Natural killer cell treated with Interleukin-12 subunit alpha and Interleukin-12 subunit beta and Interleukin-15 and Interleukin-18, amount 100 ng/mL, for 72 hours (primary cell): ENCODE measurements around the gene VAPA. TPM values are rescaled to one million over a fixed set of nuclear protein-coding genes. Genes with fewer than 3 reads are reported as not detected.
"Not testable (repeated sequence)": the region's sequence is repeated elsewhere in the genome, so short reads cannot be mapped to it uniquely, and the experiment has no call there.

Source experiments
- ATAC-seq, 2 donors: fragments of 150-1000 bp; cut with Tn5 transposase in 1 of 2; sonication (Bioruptor Pico), chemical (Tn5 transposase) in 1 of 2; 2 replicates each; pipeline ENCODE4 v1.10.0; 2021
- DNase-seq: peaks from one replicate; pipeline ENCODE4 v3.0.0; 2022; ENCODE audit warnings: low spot score
- H3K27ac Mint-ChIP-seq, 2 donors: 1 replicate in 1 of 2; 2 replicates in 1 of 2; pipeline ENCODE4 v1.8.0; 2022; ENCODE audit warnings: mixed read lengths in 2 of 2, mild to moderate bottlenecking in 1 of 2, moderate library complexity in 1 of 2
- H3K27me3 Mint-ChIP-seq, 2 donors: 1 replicate in 1 of 2; 2 replicates in 1 of 2; pipeline ENCODE4 v1.8.0; 2022; ENCODE audit warnings: mixed read lengths in 2 of 2
- H3K36me3 Mint-ChIP-seq: one replicate; pipeline ENCODE4 v1.8.0; 2022; ENCODE audit warnings: mixed read lengths
- H3K4me1 Mint-ChIP-seq, 2 donors: 1 replicate in 1 of 2; 2 replicates in 1 of 2; pipeline ENCODE4 v1.8.0; 2022; ENCODE audit warnings: low read depth in 2 of 2, mixed read lengths in 2 of 2, mild to moderate bottlenecking in 1 of 2
- H3K4me3 Mint-ChIP-seq: one replicate; pipeline ENCODE4 v1.8.0; 2022; ENCODE audit warnings: mixed read lengths
- H3K9me3 Mint-ChIP-seq: 2 replicates; pipeline ENCODE4 v1.8.0; 2022; ENCODE audit warnings: mixed read lengths
- total RNA-seq, 2 donors: library from RNA; stranded (reverse); gene quantifications; one replicate each; pipeline ENCODE4 v1.2.3, GENCODE V29; 2022

The VAPA gene
- total RNA-seq, 2 donors from 2014 or later, result 146 to 153 TPM

DNA sequence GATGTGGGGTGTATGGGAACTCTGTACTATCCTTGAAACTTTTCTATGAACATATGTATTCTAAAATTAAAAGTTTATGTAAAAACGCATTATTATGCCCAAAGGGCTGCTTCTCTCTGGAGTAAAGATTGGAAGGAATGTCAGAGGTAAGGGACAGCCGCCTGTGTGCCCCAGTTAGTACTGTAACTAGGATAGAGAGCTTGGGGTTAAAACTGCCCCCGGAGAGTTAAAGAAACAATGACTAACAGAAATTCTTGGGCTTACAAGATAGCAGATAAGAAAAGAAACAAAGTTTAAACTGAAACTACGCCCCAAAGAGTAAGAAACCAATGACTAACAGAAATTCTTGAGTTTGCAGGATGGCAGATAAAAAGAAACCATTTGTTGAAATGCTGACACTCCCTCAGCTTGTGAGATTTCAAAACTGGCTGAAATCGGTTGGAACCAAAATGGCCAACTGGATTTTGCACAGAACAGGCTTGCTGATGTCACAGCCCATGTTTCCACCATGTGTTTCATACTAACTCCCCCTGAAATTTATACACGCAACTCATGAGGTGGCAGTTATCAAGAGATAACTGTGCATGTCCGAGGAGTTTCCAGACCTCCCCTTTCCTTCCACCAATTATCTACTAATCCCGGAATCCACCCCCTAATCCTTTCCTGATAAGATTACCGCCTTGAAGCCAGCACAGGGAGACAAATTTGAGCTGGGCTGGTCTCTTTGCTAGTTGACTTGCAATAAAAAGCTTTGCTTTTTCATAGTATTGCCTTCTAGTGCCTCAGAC is 36.8 kb upstream of the VAPA start:
- no peak overlapping the region for H3K4me3 Mint-ChIP-seq
- no peaks in the 10 kb centered on the region for H3K9me3 Mint-ChIP-seq
- H3K27ac Mint-ChIP-seq, result no peak overlapping the region
- DNase-seq (no peak), ATAC-seq (peak in 1 of 2 donors; percentile 43)
- peaks cover 8 to 18% of the 10 kb centered on the region in 2 donors for H3K27me3 Mint-ChIP-seq
- H3K4me1 Mint-ChIP-seq, result no peaks in the 10 kb centered on the region
- H3K36me3 Mint-ChIP-seq, result no peaks in the 10 kb centered on the region

DNA sequence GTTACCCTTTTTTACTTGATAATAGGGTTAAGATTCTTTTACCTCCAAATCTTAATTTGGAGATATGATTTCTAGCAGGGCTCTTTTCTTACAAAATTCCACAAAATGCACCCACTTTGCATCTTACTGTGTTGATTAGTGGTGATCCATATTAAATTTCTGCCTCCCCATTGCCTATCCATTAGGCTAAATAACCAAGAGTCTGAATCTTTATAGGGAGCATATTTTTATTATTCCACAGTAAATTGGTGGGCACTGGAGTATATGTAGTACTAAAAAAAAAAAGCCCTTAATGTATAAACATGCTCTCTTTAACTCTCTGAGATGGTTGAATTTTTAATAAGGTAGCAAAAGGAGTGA is 36.2 kb upstream of the VAPA start:
- DNase-seq (no peak), ATAC-seq (no peak)
- H3K4me3 Mint-ChIP-seq, result no peak overlapping the region
- H3K27me3 Mint-ChIP-seq, result peaks cover 8 to 18% of the 10 kb centered on the region in 2 donors
- no peaks in the 10 kb centered on the region for H3K9me3 Mint-ChIP-seq
- no peak overlapping the region for H3K27ac Mint-ChIP-seq
- no peaks in the 10 kb centered on the region for H3K36me3 Mint-ChIP-seq
- H3K4me1 Mint-ChIP-seq, result no peaks in the 10 kb centered on the region

DNA sequence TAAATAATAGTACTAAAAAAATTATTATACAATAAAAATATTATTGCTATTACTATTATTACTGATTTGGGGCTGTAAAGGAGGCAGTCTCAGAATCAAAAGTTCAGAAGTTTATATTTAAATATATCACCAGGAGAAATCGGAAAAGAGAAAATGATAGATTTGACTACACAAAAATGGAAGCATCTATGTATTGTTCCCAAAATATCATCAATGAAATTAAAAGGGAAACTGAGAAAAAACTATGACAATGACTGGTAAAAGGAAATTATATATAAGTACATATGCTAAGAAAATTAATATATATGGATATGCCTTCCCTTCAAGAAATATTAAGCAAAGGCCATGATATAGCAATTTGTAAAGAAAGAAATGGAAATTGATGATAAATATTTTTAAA is 35.7 kb upstream of the VAPA start:
- H3K4me3 Mint-ChIP-seq, result no peak overlapping the region
- no peaks in the 10 kb centered on the region for H3K36me3 Mint-ChIP-seq
- DNase-seq, result no peak
- ATAC-seq, result no peak
- no peaks in the 10 kb centered on the region for H3K9me3 Mint-ChIP-seq
- H3K27ac Mint-ChIP-seq, result no peak overlapping the region
- H3K27me3 Mint-ChIP-seq, result peaks cover 8 to 18% of the 10 kb centered on the region in 2 donors
- H3K4me1 Mint-ChIP-seq, result no peaks in the 10 kb centered on the region

DNA sequence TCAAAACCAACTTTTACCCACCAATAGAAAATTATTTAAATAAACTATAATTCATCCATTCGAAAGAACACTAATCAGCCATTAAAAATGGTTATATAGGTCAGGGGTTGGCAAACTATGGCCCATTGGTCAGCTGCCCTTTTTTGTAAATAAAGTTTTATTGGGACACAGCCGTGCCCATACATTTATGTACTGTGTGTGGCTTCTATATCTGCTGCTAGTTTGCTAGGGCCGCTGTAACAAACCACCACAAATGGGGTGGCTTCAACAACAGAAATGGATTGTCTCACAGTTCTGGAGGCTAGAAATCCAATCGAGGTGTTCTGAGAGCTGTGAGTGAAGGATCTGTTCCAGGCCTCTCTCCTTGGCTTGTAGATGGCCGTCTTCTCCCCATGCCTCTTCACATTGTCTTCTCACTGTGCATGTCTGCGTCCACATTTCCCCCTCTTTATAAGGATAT is 35.0 kb upstream of the VAPA start:
- ATAC-seq, result no peak
- H3K4me1 Mint-ChIP-seq, result no peaks in the 10 kb centered on the region
- H3K36me3 Mint-ChIP-seq, result no peaks in the 10 kb centered on the region
- no peak overlapping the region for H3K4me3 Mint-ChIP-seq
- no peak for DNase-seq
- H3K9me3 Mint-ChIP-seq, result no peaks in the 10 kb centered on the region
- H3K27ac Mint-ChIP-seq, result no peak overlapping the region
- peaks cover 8 to 18% of the 10 kb centered on the region in 2 donors for H3K27me3 Mint-ChIP-seq

DNA sequence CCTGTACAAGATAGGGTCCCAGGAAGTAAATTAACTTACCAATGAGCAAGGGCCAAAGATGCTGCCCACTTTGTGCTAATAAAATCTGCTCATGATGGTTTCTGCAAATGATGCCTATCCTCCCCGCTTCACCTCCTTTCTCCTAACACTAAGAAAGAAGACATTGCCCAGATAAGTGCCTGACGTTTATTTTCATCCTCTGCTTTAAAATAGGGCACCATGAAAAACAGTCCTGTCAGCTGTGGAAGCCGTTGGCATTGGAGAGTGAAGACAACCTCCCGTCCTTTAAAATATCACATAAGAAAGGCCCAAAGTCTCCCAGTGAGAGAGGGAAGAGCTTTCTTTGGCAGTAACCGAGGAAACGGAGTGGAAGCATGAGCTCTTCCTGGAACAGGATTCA is 29.7 kb upstream of the VAPA start:
- DNase-seq (no peak), ATAC-seq (no peak)
- Mint-ChIP-seq H3K4me3 (no peak overlapping the region), H3K9me3 (no peaks in the 10 kb centered on the region), H3K36me3 (no peaks in the 10 kb centered on the region), H3K4me1 (no peaks in the 10 kb centered on the region), H3K27ac (no peak overlapping the region), H3K27me3 (peaks cover 2 to 7% of the 10 kb centered on the region in 2 donors)

DNA sequence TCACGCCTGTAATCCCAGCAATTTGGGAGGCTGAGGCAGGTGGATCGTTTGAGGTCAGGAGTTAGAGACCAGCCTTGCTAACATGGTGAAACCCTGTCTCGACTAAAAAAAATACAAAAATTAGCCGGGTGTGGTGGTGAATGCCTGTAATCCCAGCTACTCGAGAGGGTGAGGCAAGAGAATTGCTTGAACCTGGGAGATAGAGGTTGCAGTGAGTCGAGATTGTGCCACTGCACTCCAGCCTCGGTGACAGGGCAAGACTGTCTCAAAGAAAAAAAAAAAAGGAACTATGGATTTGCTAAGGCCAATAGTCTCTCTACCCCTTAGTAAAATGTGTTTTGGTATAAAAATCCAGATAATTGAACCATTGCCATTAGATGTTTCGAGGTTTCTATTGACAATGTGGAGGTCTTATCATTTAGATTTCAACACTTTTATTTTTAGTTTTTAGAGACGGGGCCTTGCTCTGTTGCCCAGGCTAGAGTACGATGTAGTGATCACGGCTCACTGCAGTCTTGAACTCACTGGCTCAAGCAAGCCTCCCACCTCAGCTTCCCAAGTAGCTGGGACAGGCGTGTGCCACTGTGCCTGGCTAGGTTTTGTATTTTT is 29.2 kb upstream of the VAPA start:
- Mint-ChIP-seq H3K4me1 (no peaks in the 10 kb centered on the region), H3K36me3 (no peaks in the 10 kb centered on the region), H3K4me3 (no peak overlapping the region), H3K9me3 (no peaks in the 10 kb centered on the region), H3K27ac (no peak overlapping the region), H3K27me3 (peaks cover 2 to 7% of the 10 kb centered on the region in 2 donors)
- DNase-seq (no peak), ATAC-seq (no peak)

DNA sequence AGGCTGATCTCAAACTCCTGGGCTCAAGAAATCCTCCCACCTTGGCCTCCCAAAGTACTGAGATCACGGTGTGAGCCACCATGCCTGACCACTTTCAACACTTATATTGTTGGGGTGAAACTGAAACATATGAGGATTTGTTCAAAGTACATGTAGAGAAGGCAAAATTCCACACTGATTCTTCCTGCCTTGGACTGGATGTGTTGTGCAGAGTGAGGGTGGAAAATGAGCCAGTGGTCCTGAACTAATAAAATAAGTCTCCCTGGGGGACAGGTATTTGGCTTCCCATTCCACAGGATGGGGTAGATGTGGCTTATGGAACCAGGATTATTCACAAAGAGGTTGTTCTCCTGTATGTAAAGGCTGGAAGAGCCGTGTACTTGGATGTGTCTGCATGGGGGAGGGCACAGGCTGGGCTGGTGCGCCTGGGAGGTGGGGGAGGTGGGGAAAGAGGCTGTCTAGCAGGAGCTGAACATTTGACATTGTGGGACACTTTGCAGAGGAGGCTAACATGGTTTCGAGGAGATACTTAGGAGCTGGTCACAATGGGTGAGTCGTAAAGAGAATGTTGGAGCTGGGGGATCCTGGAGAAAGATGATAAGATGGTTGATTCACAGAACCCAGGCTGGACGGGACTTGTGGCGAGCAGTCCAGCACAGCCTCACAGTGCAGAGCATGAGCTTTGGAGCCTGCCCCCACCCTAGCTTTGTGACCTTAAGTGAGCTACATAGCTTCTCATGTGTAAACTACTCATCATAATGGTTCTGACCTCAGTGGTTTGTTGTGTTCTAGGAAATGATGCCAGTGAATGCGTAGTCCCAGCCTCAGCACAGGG is 28.4 kb upstream of the VAPA start, which contains the start of gene TXNDC2:
TSS of gene TXNDC2 (plus strand) at position 804 of the 835 bp plus-strand sequence. CDS start 708 bp downstream, outside the sequence.
- Mint-ChIP-seq H3K27me3 (peaks cover 2 to 7% of the 10 kb centered on the region in 2 donors), H3K36me3 (no peaks in the 10 kb centered on the region), H3K4me3 (no peak within 1 kb of the TSS), H3K4me1 (no peaks in the 10 kb centered on the region), H3K9me3 (no peaks in the 10 kb centered on the region), H3K27ac (no peak within 1 kb of the TSS)
- DNase-seq (no peak), ATAC-seq (no peak)

DNA sequence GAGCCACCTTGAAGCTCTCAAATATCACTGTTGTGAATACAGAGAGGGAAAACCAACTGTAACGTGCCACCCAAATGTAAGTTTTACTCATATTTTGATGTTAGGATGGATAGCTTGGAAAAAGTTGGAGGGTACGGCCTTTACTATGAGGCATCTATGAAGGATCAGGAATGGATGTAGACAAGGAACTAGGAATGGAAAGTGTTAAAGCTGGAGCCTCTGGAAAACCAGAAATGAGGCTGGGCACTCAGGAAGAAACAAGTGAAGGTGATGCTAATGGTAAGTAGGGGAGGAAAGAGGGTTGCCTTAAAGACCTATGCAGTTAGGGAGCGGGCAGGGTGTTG is 27.8 kb upstream of the VAPA start:
- no peaks in the 10 kb centered on the region for H3K36me3 Mint-ChIP-seq
- no peaks in the 10 kb centered on the region for H3K9me3 Mint-ChIP-seq
- no peak overlapping the region for H3K27ac Mint-ChIP-seq
- H3K27me3 Mint-ChIP-seq, result peaks cover 2 to 7% of the 10 kb centered on the region in 2 donors
- DNase-seq (no peak), ATAC-seq (no peak)
- H3K4me3 Mint-ChIP-seq, result no peak overlapping the region
- H3K4me1 Mint-ChIP-seq, result no peaks in the 10 kb centered on the region

DNA sequence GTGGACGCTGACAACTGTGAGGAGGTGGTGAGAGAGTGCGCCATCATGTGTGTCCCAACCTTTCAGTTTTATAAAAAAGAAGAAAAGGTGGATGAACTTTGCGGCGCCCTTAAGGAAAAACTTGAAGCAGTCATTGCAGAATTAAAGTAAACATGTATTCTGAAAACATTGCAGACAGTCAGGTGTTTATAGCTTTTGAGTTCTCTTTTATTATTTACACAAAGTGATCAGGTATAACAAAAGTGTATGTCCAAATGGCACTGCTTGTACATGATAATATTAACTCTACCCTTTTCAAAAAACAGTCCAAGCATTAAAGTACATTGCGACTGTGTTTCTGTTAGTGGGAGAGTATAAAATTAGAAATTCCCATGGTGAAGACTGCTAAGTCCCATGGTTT is 25.8 kb upstream of the VAPA start:
- no peak for DNase-seq
- H3K9me3 Mint-ChIP-seq, result no peaks in the 10 kb centered on the region
- ATAC-seq, result no peak
- no peak overlapping the region for H3K4me3 Mint-ChIP-seq
- no peaks in the 10 kb centered on the region for H3K36me3 Mint-ChIP-seq
- no peak overlapping the region for H3K27ac Mint-ChIP-seq
- H3K27me3 Mint-ChIP-seq, result peaks cover 2 to 7% of the 10 kb centered on the region in 2 donors
- H3K4me1 Mint-ChIP-seq, result no peaks in the 10 kb centered on the region

DNA sequence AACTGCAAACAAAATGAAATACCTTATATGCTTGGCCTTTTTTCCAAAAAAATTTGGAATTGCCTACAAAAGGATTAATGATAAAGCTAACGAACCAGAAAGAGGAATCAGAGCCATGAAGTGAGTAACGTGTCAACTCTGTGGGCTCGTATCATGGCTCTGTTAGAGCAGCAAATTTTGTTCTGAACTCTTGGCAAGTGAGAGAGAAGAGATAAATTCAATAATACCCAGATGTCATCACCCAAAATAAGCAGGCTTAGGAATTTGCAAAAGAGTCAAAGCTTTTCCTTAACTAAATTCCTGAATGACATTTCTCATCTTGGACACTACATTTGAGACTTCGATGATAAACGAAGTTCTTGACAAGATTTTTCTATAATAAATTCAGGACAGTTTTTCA is 23.6 kb upstream of the VAPA start:
- no peaks in the 10 kb centered on the region for H3K36me3 Mint-ChIP-seq
- peaks cover 0 to 4% of the 10 kb centered on the region in 2 donors for H3K4me1 Mint-ChIP-seq
- H3K27ac Mint-ChIP-seq, result no peak overlapping the region
- no peak overlapping the region for H3K4me3 Mint-ChIP-seq
- no peaks in the 10 kb centered on the region for H3K9me3 Mint-ChIP-seq
- ATAC-seq (no peak), DNase-seq (no peak)
- H3K27me3 Mint-ChIP-seq, result peaks cover 1 to 7% of the 10 kb centered on the region in 2 donors

DNA sequence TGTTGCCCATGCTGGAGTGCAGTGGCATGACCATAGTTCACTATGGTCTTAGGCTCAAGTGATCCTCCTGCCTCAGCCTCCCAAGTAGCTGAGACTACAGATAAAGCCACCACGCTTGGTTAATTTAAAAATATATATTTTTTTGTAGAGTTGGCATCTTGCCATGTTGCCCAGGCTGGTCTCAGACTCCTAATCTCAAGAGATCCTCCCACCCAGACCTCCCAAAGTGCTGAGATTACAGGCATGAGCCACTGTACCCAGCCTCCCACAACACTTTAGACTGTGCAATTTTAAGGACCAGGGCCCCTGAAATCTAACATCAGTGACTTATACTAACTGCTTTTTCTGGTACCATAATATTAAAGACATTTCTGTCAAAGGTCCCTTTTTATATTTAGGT is 22.9 kb upstream of the VAPA start:
- Mint-ChIP-seq H3K4me3 (no peak overlapping the region), H3K36me3 (no peaks in the 10 kb centered on the region), H3K4me1 (peaks cover 0 to 4% of the 10 kb centered on the region in 2 donors), H3K9me3 (no peaks in the 10 kb centered on the region), H3K27ac (no peak overlapping the region), H3K27me3 (peaks cover 0 to 4% of the 10 kb centered on the region in 2 donors)
- no peak for ATAC-seq
- DNase-seq, result no peak

DNA sequence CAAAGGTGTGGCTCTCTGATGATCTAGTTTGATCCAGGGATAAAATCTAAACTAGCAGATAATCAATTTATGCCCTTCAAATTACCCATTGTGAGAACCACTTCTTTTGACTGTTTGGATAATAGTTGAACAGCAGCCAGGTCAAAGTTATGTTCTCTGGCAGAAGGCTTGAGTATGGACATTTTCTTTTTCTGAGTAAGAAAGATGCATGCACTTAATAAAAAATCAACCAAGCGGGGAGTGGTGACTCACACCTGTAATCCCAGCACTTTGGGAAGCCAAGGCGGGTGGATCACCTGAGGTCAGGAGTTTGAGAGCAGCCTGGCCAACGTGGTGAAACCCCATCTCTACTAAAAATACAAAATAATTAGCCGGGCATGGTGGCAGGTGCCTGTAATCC is 22.3 kb upstream of the VAPA start:
- not testable (repeated sequence) for H3K4me3 Mint-ChIP-seq, H3K27ac Mint-ChIP-seq, H3K4me1 Mint-ChIP-seq, H3K27me3 Mint-ChIP-seq, ATAC-seq, H3K36me3 Mint-ChIP-seq, DNase-seq, H3K9me3 Mint-ChIP-seq

DNA sequence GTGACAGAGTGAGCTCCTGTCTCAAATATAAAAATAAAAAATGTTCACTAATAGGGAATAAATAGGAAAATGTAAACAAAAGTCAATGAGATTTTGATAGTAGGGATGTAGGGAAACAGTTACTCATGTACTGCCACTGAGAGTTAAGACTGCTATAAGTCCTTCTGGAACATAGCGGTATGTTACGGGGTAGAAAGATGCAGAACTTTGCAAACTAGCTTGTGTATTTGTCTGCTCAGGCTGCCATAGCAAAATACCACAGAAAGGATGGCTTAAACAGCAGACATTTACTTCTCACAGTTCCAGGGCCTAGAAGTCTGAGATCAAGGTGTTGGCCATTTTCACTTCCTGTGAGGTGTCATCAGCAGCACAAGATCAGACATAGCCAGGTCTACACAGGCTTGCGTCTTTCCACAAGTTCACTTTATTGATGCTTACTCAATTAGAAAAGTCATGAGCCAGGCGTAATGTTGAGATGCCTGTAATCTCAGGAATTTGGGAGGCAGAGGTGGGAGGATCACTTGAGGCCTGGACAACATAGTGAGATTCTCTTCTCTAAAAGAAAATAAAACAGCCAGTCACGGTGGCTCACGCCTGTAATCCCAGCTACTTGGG is 19.3 kb upstream of the VAPA start:
- no peaks in the 10 kb centered on the region for H3K9me3 Mint-ChIP-seq
- H3K36me3 Mint-ChIP-seq, result no peaks in the 10 kb centered on the region
- H3K4me3 Mint-ChIP-seq, result no peak overlapping the region
- DNase-seq (no peak), ATAC-seq (no peak)
- peaks cover 0 to 7% of the 10 kb centered on the region in 2 donors for H3K27me3 Mint-ChIP-seq
- H3K27ac Mint-ChIP-seq, result no peak overlapping the region
- H3K4me1 Mint-ChIP-seq, result peaks cover 0 to 4% of the 10 kb centered on the region in 2 donors
